GM12892 (cell line): ENCODE results near the gene LOXHD1.

Source experiments
- POLR2A ChIP-seq: IDR thresholded peaks from 2 replicates; pipeline ENCODE4 v1.6.1; 2011; ENCODE audit warnings: low read depth, low read length, control low read depth
- POLR2AphosphoS5 ChIP-seq: IDR thresholded peaks from 2 replicates; pipeline ENCODE4 v1.6.1; 2011; ENCODE audit warnings: low read depth, low read length, control low read depth

DNA sequence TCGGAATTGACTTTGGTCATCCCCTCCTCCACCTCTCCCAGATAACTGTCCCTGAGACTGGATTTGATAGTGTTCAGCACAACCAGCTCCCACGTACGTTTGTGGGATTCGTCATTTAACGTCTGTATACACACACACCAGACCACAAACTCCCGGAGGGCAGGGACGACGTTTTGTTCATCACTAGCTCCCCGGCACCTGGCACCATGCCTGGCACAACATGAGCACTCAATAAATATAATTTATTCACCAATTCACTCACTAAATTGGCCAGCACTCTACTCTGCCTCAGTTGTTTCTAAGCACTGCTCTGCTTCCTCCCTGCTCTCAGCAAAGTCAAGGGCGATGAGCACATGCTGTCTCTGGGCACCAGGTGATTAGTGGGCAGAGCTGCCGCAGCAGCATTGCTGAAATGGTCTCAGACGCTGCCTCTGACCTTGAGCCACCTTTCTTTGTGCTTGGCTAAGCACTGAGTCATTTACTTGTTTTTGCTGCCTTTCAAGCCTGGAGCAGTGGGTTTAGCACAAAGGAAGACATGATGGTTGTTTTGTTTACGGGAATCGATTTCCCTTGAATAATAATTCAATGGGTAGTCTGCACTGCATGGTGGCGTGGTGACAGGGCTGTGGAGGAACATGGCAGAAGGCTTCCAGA, 19.3 kb upstream of the LOXHD1 start:
- TF ChIP-seq POLR2AphosphoS5, result no peak
- TF ChIP-seq POLR2A, result no peak
